ENCODE results near the gene GBX1.

GBX1 gene

GRCh38 chr7:151175047-151175792 lies 7.7 kb upstream of the GBX1 start:
- H3K4me3 ChIP-seq (ENCODE audit: low read depth, low read length) = no peak overlapping the region
- DNase-seq (ENCODE audit: low read depth, low spot score) = no peak
- TF ChIP-seq CTCF (IDR thresholded peaks at IDR 0.05; ENCODE audit: low read depth, low read length) = no peak
- in situ Hi-C loops (cut with HindIII; ENCODE audit: low sequenced_read_pairs) = no loop called here

GRCh38 chr7:151174246-151175046 lies 7.0 kb upstream of the GBX1 start:
- no peak for TF ChIP-seq CTCF (IDR thresholded peaks at IDR 0.05; ENCODE audit: low read depth, low read length)
- in situ Hi-C loops (cut with HindIII; ENCODE audit: low sequenced_read_pairs) = no loop called here
- DNase-seq (ENCODE audit: low read depth, low spot score) = no peak
- no peak overlapping the region for H3K4me3 ChIP-seq (ENCODE audit: low read depth, low read length)

GRCh38 chr7:151173386-151174245 lies 6.1 kb upstream of the GBX1 start:
- no peak for DNase-seq (ENCODE audit: low read depth, low spot score)
- TF ChIP-seq CTCF (IDR thresholded peaks at IDR 0.05; ENCODE audit: low read depth, low read length) = no peak
- in situ Hi-C loops (cut with HindIII; ENCODE audit: low sequenced_read_pairs) = no loop called here
- H3K4me3 ChIP-seq (ENCODE audit: low read depth, low read length) = no peak overlapping the region

- TF ChIP-seq CTCF (IDR thresholded peaks at IDR 0.05; ENCODE audit: low read depth, low read length) = peak; percentile 100
- in situ Hi-C loops (cut with HindIII; ENCODE audit: low sequenced_read_pairs) = no loop called here
- H3K4me3 ChIP-seq (ENCODE audit: low read depth, low read length) = no peak overlapping the region
- peak; percentile 72 for DNase-seq (ENCODE audit: low read depth, low spot score)
These were observed 5.0 kb upstream of the GBX1 start for GRCh38 chr7:151172273-151173141.

- in situ Hi-C loops (cut with HindIII; ENCODE audit: low sequenced_read_pairs) = no loop called here
- no peak overlapping the region for H3K4me3 ChIP-seq (ENCODE audit: low read depth, low read length)
- no peak for TF ChIP-seq CTCF (IDR thresholded peaks at IDR 0.05; ENCODE audit: low read depth, low read length)
- DNase-seq (ENCODE audit: low read depth, low spot score) = no peak
These were observed 1.3 kb upstream of the GBX1 start for GRCh38 chr7:151168787-151169162.

All from astrocyte of the spinal cord (primary cell).